Adrenal gland (tissue), 5 donors: ENCODE results near the gene C1QL1.

ENCODE experiments used
- POLR2A ChIP-seq, 2 donors: fragments of 450-650 bp; IDR thresholded peaks; one replicate each; pipeline ENCODE4 v1.6.1; 2017; ENCODE audit warnings: antibody characterized with exemption in 2 of 2, mild to moderate bottlenecking in 2 of 2, moderate library complexity in 1 of 2
- TF ChIP-seq, protein P1 (sequence below), 6 experiments: fragments of 450-650 bp in 4 of 6; fragments of 200-600 bp in 2 of 6; sonication (generic) in 1 of 6; IDR thresholded peaks; 1 replicate in 5 of 6; 2 replicates in 1 of 6; pipeline versions ENCODE4 v1.5.1 to v1.8.0; 2016 to 2021; ENCODE audit warnings: antibody characterized with exemption in 6 of 6, mild to moderate bottlenecking in 2 of 6, moderate library complexity in 1 of 6
- donor health status: DM: no; HTN: no; CAD: no.

DNA sequence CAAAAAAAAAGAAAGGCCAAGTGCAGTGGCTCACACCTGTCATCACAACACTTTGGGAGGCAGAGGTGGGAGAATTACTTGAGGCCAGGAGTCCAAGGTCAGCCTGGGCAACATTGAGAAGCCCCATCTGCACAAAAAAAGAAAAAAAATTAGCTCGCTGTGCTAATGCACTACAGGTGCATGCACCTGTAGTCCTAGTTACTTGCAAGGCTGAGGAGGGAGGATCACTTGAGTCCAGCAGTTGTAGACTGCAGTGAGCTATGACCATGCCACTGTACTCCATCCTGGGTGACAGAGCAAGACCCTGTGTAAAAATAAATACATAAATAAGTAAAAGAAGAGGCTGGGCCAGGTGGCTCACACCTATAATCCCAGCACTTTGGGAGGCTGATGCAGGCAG, 43.7 kb upstream of the C1QL1 start:
- TF ChIP-seq POLR2A (IDR thresholded peaks at IDR 0.05): no peak
- TF ChIP-seq, protein P1, sequence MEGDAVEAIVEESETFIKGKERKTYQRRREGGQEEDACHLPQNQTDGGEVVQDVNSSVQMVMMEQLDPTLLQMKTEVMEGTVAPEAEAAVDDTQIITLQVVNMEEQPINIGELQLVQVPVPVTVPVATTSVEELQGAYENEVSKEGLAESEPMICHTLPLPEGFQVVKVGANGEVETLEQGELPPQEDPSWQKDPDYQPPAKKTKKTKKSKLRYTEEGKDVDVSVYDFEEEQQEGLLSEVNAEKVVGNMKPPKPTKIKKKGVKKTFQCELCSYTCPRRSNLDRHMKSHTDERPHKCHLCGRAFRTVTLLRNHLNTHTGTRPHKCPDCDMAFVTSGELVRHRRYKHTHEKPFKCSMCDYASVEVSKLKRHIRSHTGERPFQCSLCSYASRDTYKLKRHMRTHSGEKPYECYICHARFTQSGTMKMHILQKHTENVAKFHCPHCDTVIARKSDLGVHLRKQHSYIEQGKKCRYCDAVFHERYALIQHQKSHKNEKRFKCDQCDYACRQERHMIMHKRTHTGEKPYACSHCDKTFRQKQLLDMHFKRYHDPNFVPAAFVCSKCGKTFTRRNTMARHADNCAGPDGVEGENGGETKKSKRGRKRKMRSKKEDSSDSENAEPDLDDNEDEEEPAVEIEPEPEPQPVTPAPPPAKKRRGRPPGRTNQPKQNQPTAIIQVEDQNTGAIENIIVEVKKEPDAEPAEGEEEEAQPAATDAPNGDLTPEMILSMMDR (IDR thresholded peaks at IDR 0.05): no peak
